HEK293T (cell line): ENCODE results near the gene C1orf226.

Experiments
- BHLHE40 ChIP-seq: fragments of 450-650 bp; IDR thresholded peaks from 2 replicates; pipeline ENCODE4 v1.6.1; 2016; ENCODE audit warnings: mild to moderate bottlenecking, moderate library complexity, borderline replicate concordance
- ELF4 ChIP-seq: fragments of 450-650 bp; IDR thresholded peaks from 2 replicates; pipeline ENCODE4 v1.6.1; 2017; ENCODE audit warnings: antibody characterized with exemption
- LEF1 ChIP-seq: fragments of 450-650 bp; IDR thresholded peaks from 2 replicates; pipeline ENCODE4 v1.6.1; 2017; ENCODE audit warnings: mild to moderate bottlenecking, borderline replicate concordance
- SP1 ChIP-seq: fragments of 450-650 bp; IDR thresholded peaks from 2 replicates; pipeline ENCODE4 v1.6.1; 2017
- TARDBP ChIP-seq: fragments of 450-650 bp; IDR thresholded peaks from 2 replicates; pipeline ENCODE4 v1.6.1; 2016

DNA sequence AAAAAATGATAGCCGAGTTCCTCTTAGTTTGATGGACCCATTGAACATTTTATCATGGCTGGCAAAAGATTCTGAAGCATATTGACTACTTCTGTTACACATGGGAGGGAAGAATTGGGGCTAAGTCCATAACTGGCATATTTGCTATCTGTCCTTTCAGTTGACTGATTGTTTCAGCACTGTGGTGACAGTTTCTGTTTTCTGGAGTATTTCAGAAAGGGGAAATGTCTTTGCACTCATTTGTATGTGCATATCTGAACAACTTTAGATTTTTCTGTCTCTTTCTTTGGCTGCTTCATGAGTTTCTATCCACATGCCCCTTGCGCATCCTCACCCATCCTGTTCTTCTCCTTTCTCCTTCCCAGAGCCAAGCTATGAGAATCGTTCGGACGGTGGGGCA is 38.1 kb upstream of the C1orf226 start:
- TF ChIP-seq SP1 (no peak), BHLHE40 (no peak), ELF4 (no peak), TARDBP (no peak), LEF1 (no peak)
